ENCODE data around the gene RSPRY1. TPM values are rescaled to one million over a fixed set of nuclear protein-coding genes. Genes with fewer than 3 reads are reported as not detected.

RSPRY1 gene
- total and polyA plus RNA-seq, 2 of the 4 experiments (the other 2 are of a cell fraction): 25.2 to 62.2 TPM

GRCh38 chr16:57225978-57226377 lies 39.8 kb downstream of the RSPRY1 start:
- dilution Hi-C loops (cut with HindIII; ENCODE audit: low sequenced_read_pairs, unreplicated experiment): no loop called here

More at GRCh38 chr16:57225978-57226377, 39.8 kb downstream of the RSPRY1 start:
- no peak overlapping the region for H2BK15ac ChIP-seq (ENCODE audit: low read depth, low read length)
- no peaks in the 10 kb centered on the region for H3K27me3 ChIP-seq (ENCODE audit: control insufficient read depth, insufficient read depth, low read length)
- no peak overlapping the region for H2AFZ ChIP-seq (replicated peaks; ENCODE audit: low read length, poor library complexity)
- no peak overlapping the region for H3K9ac ChIP-seq (ENCODE audit: low read depth, low read length)
- no peak overlapping the region for H3K4me2 ChIP-seq (ENCODE audit: low read depth, low read length)
- no peaks in the 10 kb centered on the region for H3K4me1 ChIP-seq (ENCODE audit: control insufficient read depth, insufficient read depth, low read length)
- H3K9me1 ChIP-seq (ENCODE audit: insufficient read depth, low read length): peaks cover 6% of the 10 kb centered on the region; the same call in 1 of the 2 replicates
- H2BK5ac ChIP-seq (ENCODE audit: low read depth, low read length, poor library complexity, severe bottlenecking): no peak overlapping the region
- H2BK120ac ChIP-seq (ENCODE audit: low read depth, low read length): no peak overlapping the region
- H3K14ac ChIP-seq (replicated peaks; ENCODE audit: low read depth, low read length): no peak overlapping the region
- no peak overlapping the region for H4K8ac ChIP-seq (ENCODE audit: low read depth in 2 of 2, low read length in 2 of 2)
- no CpG with 5 or more reads among the region's 7 CpGs for WGBS, 2 experiments (ENCODE audit: extremely low coverage in 2 of 2, insufficient read length in 1 of 2)
- H4K20me1 ChIP-seq (ENCODE audit: insufficient read depth, low read length): no peaks in the 10 kb centered on the region
- DNase-seq: no peak
- H4K5ac ChIP-seq (ENCODE audit: low read depth, low read length): no peak overlapping the region
- H3K56ac ChIP-seq (ENCODE audit: extremely low read depth, insufficient read depth, low read length): no peak overlapping the region
- no peak overlapping the region for H3K27ac ChIP-seq (ENCODE audit: insufficient read depth, low read length)
- H2AK5ac ChIP-seq (ENCODE audit: low read depth, low read length): no peak overlapping the region
- no peak overlapping the region for H4K91ac ChIP-seq (ENCODE audit: insufficient read depth, low read depth, low read length)
- H3K4ac ChIP-seq (ENCODE audit: low read depth, low read length): no peak overlapping the region
- intact Hi-C loops (cut with micrococcal nuclease) (no loop called here), in situ Hi-C loops (cut with MboI; ENCODE audit: low sequenced_read_pairs) (no loop called here)
- TF ChIP-seq RCOR1 (IDR thresholded peaks at IDR 0.05; ENCODE audit: insufficient replicate concordance, low read length) (no peak), MXI1 (IDR thresholded peaks at IDR 0.05; ENCODE audit: borderline replicate concordance, low read depth, low read length) (no peak), CEBPB (IDR thresholded peaks at IDR 0.05; ENCODE audit: low read depth, low read length) (no peak), RAD21 (IDR thresholded peaks at IDR 0.05; ENCODE audit: low read length) (no peak), FOS (IDR thresholded peaks at IDR 0.05; ENCODE audit: low read depth, low read length) (no peak), CHD1 (IDR thresholded peaks at IDR 0.05; ENCODE audit: low read depth, low read length) (no peak), MAFK (IDR thresholded peaks at IDR 0.05; ENCODE audit: low read depth, low read length) (no peak), RFX5 (IDR thresholded peaks at IDR 0.05; ENCODE audit: low read depth, low read length) (no peak), CTCF (conservative IDR thresholded peaks at IDR 0.05; ENCODE audit: low read depth, low read length) (no peak), NFE2L2 (IDR thresholded peaks at IDR 0.05; ENCODE audit: low read depth, low read length) (no peak), USF2 (IDR thresholded peaks at IDR 0.05; ENCODE audit: low read depth, low read length) (no peak), BHLHE40 (IDR thresholded peaks at IDR 0.05; ENCODE audit: low read depth, low read length) (no peak), MAZ (IDR thresholded peaks at IDR 0.05; ENCODE audit: borderline replicate concordance, low read depth, low read length) (no peak), SMC3 (IDR thresholded peaks at IDR 0.05; ENCODE audit: low read depth, low read length) (no peak)
- TF ChIP-seq, protein P1, sequence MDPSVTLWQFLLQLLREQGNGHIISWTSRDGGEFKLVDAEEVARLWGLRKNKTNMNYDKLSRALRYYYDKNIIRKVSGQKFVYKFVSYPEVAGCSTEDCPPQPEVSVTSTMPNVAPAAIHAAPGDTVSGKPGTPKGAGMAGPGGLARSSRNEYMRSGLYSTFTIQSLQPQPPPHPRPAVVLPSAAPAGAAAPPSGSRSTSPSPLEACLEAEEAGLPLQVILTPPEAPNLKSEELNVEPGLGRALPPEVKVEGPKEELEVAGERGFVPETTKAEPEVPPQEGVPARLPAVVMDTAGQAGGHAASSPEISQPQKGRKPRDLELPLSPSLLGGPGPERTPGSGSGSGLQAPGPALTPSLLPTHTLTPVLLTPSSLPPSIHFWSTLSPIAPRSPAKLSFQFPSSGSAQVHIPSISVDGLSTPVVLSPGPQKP (IDR thresholded peaks at IDR 0.05; ENCODE audit: borderline replicate concordance, low read depth, low read length): no peak
- no peak overlapping the region for H2BK20ac ChIP-seq (ENCODE audit: low read depth, low read length)
- no peak overlapping the region for H2AK9ac ChIP-seq (replicated peaks; ENCODE audit: low read depth, low read length, poor library complexity)
- POLR2A ChIA-PET (ENCODE audit: unreplicated experiment): no interaction called here
- CTCF ChIA-PET: no interaction called here
- peaks cover 33% of the 10 kb centered on the region for H3K36me3 ChIP-seq (ENCODE audit: control insufficient read depth, insufficient read depth, low read length)
- ATAC-seq (ENCODE audit: low read depth): no peak
- BruUV-seq (replicated peaks): no TSS peak
- H3K4me3 ChIP-seq (ENCODE audit: insufficient read depth, low read depth, low read length): no peak overlapping the region
- H3K18ac ChIP-seq (ENCODE audit: low read depth, low read length): no peak overlapping the region
- no peak overlapping the region for H3K23ac ChIP-seq (ENCODE audit: low read depth, low read length)
- H3K79me1 ChIP-seq (ENCODE audit: low read depth in 1 of 2, low read length in 2 of 2): peaks cover 3 to 7% of the 10 kb centered on the region in 2 experiments; a peak in 2 of 4 replicates
- H3K9me3 ChIP-seq (ENCODE audit: control insufficient read depth, insufficient read depth, low read length): no peaks in the 10 kb centered on the region
